ENCODE measurements around the gene CCNY.

CCNY gene

DNA sequence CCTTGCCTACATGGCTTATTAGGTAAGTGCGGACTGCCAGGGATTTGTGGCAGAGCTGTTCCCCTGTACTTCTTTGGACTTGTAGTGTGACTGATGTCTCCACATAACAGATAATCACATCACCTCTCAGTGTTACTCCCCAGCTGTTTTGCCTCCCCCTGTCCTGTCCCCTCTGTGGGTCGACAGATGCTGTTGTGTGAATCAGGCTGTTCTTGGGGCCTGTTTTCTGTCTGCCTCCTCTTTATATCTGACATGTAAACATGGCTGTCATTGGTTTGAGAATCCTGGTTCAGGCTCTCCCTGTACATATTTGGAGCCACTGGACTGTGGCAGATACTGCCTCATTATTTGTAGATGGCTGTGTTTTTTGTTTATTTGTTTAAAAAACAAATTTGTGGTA lies 22.7 kb downstream of the CCNY start:
- no peak for DNase-seq

DNA sequence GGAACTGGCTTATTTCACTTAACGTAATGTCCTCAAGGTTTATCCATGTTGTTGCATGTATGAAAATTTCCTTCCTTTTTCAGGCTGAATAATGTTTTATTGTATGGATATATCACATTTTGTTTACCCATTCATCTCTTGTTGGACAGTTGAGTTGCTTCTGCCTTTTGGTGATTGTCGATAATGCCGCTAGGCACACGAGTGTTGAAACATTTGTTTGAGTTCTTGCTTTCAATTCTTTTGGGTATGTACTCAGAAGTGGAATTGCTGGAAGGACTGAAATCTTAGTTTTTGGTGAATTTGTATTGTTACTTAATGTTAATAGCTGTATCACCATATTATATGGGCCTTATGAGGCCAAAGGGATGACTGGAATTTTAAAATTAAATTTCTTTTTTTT lies 23.6 kb downstream of the CCNY start:
- no peak for DNase-seq

DNA sequence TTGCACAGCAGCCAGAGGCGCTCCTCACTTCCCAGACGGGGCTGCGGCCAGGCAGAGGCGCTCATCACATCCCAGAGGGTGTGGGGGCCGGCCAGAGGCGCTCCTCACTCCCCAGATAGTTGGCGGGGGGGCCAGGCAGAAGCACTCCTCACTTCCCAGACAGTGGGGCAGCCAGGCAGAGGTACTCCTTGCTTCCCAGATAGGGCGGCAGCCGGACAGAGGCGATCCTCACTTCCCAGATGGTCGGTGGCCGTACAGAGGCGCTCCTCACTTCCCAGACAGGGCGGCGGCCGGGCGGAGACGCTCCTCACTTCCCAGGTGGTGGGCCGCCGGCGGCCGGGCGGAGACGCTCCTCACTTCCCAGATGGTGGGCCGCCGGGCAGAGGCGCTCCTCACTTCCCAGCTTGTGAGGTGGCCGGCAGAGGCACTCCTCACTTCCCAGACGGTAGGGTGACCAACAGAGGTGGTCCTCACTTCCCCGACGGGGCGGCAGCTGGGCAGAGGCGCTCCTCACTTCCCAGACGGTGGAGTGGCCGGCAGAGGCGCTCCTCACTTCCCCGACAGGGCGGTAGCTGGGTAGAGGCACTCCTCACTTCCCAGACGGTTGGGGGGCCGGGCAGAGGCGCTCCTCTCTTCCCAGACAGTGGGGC lies 26.5 kb downstream of the CCNY start:
- no peak for DNase-seq

DNA sequence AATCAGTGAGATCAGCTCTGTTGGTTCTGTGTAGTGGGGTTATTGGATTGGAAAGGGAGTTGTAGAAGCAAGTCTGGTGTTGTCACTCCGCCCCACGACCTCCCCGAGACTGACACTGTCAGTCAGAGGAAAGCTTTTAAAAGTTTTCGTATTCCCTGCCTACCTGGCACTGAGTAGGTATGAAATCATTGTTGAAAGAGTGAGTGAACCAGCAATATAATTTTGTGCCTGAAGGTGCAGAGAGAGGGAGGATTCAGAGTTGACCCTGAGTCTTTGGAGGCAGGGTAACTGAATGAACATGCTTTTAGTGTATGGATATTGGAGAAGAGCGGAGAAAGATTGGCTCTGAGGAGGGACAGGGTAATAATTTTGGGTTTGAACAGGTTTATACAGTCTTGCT lies 27.3 kb downstream of the CCNY start:
- DNase-seq: no peak

DNA sequence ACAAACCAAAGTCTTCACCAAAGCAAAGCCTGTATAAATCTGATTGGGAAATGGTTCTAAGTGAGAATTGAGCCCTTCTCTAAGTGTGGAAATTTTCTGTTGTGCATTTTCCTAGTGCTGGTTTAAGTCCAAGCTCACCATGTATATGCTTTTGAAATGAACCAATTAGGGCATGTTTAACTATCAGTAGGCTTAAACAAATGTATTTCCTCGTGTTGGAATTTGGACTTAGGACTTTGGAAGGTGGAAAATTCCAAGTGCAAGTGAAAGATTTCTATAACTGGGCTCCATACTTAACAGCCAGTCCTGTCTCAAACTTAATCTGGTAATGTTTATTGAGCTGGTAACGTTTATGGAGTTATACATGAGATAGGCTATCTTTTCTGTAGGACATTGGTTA lies 28.5 kb downstream of the CCNY start:
- DNase-seq: no peak

DNA sequence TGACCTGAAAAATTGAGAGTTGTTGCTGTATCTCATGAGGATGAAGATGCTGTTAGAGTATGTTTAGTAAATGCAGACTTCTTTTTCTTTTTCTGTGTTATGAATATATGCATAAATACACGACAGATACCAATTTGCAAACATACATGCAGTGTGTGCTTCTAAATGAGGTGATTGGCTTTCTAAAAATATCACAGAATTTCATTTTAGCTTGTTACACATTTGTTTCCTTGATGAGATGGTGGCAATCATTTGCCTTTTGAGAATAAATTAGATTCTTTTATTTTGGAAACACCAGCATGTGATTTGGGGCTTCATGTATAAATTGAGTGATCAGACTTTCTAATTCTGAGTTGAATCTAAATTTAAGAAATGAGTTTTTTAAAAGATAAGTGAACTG lies 29.7 kb downstream of the CCNY start:
- DNase-seq: no peak

DNA sequence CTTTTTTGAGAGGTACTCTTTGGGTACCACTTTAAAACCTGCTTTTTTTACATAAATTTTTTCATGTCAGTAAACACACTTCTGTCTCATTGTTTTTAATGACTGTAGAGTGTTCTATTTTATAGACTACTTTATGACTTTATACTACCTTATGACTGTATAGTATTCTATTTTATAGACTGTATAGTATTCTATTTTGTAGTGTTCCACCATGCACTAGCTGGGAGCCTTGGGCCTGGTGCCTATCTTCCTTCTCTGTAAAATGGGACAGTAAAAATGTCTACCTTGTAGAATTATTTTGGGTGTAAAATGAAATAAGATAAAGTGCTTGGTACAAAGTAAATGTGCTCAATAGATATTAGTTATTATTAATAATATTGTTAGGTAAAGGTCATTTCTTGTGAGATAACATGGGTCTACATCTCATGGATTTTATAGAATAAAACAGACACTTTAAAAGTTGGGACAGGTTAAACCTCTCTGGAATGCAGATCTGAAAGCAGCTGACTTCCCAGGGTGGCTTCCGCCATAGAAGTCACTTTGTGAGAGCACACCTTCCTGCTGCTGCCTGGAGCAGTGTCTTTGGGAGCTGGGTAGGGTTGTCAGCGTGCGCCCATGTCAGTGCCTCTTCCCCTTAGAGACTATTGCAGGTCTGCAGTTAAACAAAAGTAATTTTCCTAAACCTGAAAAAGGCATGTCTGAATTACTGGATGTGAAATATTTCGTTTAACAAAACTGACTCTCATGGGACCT lies 31.0 kb downstream of the CCNY start:
- DNase-seq: no peak

DNA sequence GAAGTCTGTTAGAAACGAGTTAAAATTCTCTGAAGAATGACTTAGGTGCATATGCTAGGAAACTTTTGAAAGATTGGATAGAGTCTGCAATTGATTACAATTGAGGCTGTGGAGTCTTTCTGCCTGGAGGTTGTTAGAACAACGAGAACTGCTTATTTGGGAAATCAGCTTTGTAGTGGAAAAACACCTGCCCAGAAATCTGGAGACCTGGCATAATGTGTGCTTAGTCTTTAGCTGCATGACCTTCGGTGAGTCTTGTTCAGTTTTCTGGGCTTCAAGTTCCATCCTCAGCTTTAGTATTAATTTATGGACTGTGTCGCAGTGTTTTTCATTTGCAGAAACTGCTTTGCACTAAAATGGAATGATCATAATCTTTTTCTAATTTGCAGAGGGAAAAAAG lies 31.7 kb downstream of the CCNY start:
- DNase-seq: no peak

DNA sequence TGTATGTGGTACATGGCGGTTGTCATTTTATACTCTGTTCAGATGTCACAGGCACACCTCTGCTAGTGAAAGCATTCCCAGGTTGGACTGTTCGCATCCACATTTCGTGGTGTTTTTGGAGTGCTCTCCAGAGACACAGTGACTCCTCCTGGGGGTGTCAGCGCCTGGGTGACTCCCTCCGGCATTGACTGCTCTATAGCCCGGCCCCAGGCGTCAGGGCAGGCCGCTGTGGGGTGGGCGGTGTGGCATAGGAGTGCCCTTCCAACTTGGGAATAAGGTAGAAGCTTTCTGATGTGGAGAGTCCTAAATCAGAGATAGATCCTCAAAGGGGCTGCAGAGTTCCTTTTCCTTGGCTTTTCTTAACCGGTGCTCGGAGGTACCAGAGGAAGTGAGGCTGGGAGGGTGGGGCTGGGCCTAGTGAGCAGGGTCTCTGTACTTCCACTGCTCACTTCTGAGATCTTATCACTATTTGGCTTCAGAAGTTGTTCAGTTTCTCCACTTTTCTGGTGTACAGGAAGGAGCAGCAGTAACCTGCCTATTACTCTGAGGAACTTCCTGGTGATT lies 32.3 kb downstream of the CCNY start:
- DNase-seq: no peak

DNA sequence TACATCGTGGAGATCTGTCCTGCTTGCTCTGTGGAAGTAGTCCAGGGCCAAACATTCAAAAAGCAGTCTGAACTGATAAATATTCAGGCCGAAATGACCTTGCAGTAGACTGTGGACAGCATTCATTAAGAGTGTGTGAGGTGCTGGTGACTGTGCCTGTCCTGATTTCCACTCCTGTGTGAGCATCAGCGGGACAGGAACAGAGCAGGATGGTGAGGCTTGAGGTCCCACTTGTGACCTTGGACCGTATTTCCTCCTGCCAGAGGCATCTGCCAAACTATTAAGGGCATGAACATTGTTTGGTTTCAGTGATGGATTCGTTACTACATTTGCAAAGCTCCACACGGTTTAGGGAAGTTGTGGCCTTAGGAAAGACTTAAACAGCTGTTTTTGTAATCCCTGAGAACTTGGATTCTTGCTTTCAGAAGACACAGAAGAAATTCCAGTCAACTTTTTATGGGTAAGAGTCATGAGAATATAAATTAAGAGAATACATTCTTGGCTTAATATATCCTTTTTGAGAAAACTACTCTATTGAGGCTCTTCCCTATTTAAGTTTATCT lies 32.8 kb downstream of the CCNY start:
- no peak for DNase-seq

DNA sequence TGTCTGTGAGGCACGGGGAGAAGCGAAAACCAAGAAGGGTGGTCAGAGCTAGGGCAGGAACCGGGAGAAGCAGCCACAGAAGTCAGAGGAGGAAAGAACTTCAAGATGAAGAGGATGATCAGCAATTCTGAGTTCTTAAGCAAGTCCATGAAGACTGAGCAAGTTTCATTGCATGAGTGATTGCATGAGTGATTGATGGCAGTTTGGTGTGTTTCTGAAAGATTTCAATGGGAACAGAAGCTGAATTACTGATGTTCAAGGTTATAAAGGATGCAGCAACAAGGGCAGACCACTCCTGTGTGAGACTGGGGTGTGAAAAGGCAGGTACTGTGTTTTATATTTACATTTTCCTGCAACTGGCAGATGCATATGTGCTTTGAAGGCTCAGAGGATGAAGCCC lies 35.4 kb downstream of the CCNY start:
- DNase-seq: no peak

DNA sequence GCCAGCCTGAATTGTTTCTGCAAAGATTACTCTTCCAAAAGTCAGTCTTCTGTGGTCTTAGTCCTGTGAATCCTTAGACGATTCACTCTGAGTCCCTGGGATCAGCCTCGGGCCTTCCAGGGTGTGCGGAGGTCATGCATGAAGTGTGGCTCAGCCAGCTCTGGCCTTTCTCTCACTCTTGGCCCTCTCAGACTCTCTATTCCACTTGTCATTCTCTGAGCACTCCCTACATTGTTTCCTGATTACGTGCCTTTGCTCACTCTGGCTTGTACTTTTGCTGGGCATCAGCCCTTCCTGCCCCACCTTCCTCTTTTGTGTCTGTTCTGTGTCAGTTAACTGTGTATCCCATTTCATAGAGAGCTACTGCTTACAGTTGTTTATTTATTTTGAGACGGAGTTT lies 36.0 kb downstream of the CCNY start:
- DNase-seq: no peak

DNA sequence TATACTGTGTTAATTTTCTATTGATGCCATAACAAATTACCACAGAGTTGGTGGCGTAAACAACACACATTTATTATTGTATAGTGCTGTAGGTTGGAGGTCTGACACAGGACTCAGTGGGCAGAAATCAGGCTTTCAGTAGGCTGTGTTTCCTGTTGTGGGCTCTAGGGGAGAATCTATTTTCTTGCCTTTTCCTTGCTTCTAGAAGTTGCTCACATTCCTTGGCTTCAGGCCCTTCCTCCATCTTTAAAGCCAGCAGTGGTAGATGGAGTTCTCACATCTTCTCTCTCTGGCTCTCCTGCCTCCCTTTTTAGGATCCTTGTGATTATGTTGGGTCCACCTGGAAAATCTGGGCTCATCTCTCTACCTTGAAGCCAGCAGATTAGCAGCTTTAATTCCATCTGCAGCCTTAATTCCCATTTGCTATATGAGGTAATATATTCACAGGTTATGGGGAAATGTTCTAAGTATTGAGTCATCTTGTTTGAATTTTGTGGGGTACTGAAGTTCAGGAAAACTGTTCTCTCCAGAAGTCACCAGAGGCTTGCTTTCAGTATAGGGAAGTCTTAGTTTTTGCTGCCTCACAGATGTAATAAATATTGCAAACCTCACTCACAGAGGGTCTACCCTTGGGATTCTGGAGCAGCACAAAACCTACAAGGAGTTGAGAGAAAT lies 38.9 kb downstream of the CCNY start:
- DNase-seq: no peak

DNA sequence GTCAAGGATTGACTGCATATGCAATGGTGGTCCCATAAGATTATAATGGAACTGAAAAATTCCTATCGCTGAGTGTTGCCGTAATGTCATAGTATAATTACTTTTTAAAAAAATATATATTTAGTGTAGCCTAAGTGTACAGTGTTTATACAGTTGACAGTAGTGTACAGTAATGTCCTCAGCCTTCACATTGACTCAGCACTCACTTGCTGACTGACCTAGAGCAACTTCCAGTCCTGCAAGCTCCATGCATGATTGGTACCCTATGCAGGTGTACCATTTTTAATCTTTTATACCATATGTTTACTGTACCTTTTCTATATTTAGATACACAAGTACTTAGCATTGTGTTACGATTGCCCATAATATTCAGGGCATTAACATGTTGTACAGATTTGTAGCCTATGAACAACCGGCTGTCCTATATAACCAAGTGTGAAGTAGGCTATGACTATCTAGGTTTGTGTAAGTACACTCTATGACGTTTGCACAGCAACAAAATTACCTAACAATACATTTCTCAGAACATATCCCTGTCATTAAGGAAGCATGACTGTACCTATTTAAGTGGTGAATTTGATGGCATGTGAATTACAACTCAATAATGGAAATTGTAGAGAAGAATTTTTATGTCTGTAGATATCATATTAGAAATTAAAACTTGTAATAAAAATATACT lies 40.9 kb downstream of the CCNY start:
- no peak for DNase-seq

DNA sequence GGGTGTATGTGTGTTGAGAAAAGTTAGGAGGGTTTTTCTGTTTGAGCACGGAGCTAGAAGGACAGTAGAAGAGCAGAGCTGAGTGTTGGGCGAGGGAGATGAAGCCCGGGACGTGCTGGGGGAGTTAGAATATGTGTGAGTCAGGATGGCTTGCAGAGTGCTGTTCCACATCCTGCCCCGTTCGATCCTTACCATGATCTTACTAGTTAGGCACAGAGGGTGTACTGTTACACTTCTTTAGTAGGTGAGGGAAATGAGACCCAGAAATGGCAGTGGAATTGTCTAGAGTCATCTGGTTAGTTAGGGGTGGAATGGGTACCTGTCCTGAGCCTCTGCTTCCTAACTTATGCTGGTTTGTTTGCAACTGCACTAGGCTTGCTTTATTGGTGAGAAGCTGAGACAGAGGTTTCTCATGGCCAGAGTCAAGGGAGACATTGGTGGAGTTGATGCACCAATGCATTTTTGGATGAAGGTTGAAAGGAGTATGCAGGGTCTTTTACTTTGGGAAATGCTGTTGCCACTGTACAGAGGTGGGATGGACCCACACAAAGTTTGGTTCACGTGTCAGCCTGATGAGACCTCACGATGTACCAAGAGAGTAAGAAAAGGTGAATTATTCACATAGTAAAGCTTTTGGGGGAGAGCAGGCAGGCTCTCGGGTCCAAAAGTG lies 42.4 kb downstream of the CCNY start:
- no peak for DNase-seq

DNA sequence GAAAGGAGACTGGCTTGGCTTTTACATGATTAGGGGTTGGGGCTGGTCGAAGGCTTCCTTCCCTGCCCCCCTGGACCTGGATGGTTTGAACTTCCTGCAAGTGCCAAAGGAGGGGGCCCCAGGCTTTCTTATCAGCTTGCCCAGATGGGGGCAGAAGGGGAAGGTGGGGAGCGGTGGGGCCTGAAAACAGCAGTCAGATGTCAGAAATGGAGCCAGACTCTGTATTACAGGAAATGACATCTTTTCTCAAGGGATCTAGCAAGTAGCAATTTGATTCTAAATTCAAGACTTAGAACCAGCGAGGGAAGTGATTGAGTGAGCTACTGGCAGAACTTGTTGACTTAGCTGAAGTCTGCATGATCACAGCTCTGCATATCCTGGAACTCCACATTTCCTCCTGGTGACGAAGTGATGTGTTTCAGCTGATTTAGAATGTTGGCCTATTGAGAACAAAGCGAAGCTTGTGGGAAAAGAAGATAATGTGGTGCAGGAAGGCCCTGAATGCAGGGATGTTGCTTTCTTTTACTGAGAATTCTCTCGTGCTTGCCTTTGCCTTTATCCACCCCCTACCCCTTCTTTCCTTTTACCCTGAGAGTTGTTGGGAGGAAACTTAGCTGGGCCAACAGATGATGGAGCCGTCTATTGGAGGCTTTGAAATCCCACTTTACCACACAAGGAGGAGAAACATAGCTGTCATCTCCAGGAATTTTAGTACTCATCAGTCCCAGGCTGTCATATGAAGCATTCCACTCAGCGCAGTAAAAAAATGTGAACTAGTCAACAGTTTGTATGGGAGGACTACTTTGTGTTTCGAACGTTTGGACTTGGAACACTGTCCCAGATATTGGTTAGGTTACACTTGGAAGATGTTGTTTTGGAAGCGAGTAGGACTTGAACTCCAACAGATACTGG lies 43.2 kb downstream of the CCNY start:
- no peak for DNase-seq

DNA sequence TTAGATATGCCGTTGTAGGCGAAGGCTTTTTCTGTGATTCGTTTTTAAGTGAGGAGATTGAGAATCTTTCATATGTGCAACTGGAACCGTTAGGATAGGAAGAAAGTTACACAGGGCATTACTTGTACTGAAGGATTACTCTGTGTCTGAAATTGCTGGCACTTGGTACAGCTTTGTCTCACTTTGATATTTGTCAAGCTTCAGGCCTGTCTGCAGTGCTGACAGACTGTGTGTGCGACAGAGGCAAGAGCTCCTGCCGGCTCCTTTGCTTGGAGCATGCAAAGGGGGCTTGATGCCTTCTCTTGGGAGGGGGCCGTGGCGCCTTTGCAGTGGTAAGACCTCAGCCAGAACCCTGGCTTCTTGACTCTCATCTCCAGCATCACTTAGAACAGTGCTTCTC lies 45.8 kb downstream of the CCNY start:
- no peak for DNase-seq

DNA sequence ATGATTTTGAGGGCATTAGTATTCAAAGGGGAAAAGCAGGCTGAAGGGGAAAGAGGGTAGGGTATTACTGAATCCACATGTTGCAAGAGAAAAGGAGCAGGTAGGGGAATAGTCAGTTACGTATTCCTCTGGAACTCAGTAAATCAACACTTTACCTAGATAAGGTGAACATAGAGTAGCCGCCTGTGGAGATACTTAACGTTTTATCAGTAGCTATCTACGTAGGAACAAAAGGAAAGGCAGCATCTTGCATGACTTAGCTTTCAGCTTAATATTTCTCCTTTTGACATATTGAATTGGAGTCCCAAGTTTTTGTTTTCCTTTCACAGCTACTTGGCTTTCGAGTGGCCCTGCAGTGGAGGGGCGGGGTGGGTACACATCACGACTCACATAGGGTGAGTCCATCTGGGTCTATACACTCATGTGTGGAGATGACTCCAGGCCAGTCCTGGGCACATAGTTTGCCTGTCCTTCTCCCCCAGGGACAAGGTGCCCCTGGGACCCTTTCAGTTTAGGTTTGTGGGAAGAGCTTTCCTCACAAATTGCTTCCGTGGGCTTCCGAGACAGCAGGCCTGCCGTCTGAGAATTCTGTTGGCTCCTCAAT lies 48.1 kb downstream of the CCNY start:
- no peak for DNase-seq

DNA sequence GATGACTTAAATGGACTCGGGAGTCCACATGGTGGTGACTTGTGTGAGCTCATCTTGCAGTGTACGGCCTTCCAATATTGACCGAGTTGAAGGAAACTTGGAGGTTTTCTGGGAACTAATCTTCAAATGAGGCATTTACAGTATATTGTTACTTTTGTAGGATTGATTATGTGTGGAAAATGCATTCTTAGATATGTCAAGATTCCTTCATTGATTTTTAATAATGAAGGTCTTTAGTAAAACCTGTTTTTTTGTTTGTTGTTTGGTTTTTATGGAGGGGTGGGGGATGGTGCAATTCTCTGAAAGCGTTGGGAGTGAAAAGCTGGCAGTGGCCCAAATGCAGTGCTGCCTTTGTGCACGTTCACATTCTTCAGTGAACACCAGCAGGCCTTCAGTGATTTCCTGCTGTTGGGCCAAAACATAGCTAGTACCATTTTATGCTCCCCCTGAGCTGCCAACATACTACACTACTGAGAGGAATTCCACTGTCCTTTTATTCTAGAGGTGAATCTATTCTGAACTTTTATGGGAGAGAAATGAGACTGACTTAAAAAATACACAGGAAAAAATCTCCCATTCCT lies 50.4 kb downstream of the CCNY start:
- no peak for DNase-seq

DNA sequence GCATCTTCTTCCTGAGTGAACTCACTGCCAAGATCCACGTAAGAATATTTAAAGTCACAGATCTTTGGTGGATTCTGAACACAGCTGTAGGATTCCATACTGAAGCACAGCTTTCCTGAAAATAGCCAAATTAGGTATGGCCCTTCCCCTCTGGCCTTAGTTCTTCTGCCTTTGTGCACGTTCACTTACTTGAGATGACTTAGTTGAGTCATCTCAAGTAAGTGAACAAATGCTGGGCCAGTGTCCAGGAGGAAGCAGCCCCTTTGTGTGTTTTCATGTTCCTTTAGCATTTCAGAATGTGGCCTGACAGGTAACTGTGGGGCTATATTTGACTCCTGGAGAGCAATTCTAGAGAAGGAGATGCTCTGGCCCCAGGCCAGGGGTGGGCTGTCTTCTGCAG lies 51.5 kb downstream of the CCNY start:
- DNase-seq: no peak

DNA sequence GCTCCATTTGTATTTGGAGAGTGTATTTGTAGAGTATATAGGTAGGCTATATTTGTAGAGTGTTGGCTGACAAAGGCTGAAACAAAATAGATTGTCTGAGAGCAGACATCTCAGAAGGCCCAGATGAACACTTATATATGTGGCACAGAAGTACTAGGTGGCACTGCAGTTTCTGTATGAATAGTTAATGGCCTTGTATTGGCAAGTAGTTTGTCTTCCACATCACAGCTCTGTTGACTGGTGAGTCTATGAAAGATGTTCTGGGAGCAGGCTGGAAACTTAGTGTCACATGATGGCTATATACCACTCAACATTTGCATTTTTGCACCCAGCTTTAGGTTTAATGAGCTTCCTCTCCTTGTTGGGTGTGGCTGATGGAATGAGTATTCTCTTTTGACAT lies 51.9 kb downstream of the CCNY start:
- DNase-seq: no peak
